ENCODE data around the gene PIP5KL1.

DNA sequence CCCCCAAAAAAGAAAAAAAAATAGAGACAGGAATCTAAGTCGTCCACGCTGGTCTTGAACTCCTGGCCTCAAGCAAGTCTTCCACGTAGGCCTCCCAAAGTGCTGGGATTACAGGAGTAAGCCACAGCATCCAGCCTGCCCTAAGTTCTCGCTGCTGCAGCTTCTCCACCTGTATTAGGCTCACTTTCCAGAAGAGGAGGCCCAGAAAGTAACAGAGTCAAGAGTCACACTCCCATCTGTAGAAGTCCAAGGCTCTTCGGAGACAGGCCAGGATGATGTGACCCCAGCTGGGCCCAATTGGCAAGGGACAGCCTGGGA is 48.4 kb upstream of the PIP5KL1 start:
- no peak for TF ChIP-seq POLR2A (IDR thresholded peaks at IDR 0.05; ENCODE audit: low read length)
- TF ChIP-seq GATA1 (IDR thresholded peaks at IDR 0.05; ENCODE audit: low read depth, low read length): no peak
